SK-N-SH treated with all-trans-retinoic acid at 6 μM for 48 hours (cell line): Measurements from ENCODE around the gene SULT1C4.
"Not testable (repeated sequence)": the region's sequence is repeated elsewhere in the genome, so short reads cannot be mapped to it uniquely, and the experiment has no call there.

Experiments used
- ATAC-seq: fragments of 200-7000 bp; cut with Tn5 transposase; 3 replicates; pipeline ENCODE4 v1.9.1; 2020; ENCODE audit warnings: mild to moderate bottlenecking, moderate library complexity
- ARNTL ChIP-seq: fragments of 450-650 bp; formaldehyde crosslinking; IDR thresholded peaks from 2 replicates; pipeline ENCODE4 v1.5.0; 2020; ENCODE audit warnings: low read depth, mild to moderate bottlenecking, moderate library complexity, borderline replicate concordance
- CSDC2 ChIP-seq: fragments of 250-450 bp; sonication (Bioruptor Pico); IDR thresholded peaks from 2 replicates; pipeline ENCODE4 v1.5.0; 2020; ENCODE audit warnings: mild to moderate bottlenecking, moderate library complexity
- CSRNP3 ChIP-seq: fragments of 250-450 bp; sonication (Bioruptor Pico); IDR thresholded peaks from 2 replicates; pipeline ENCODE4 v1.5.1; 2021; ENCODE audit warnings: mild to moderate bottlenecking, moderate library complexity
- ESRRG ChIP-seq: fragments of 250-450 bp; sonication (Bioruptor Pico); IDR thresholded peaks from 2 replicates; pipeline ENCODE4 v1.6.1; 2021; ENCODE audit warnings: mild to moderate bottlenecking
- GLIS3 ChIP-seq: fragments of 250-450 bp; sonication (Bioruptor Pico); IDR thresholded peaks from 2 replicates; pipeline ENCODE4 v1.5.0; 2020; ENCODE audit warnings: mild to moderate bottlenecking, moderate library complexity
- ISL1 ChIP-seq: fragments of 250-450 bp; sonication (Bioruptor Pico); IDR thresholded peaks from 2 replicates; pipeline ENCODE4 v2.1.2; 2022; ENCODE audit warnings: mild to moderate bottlenecking, moderate library complexity
- OSR1 ChIP-seq: fragments of 250-450 bp; sonication (Bioruptor Pico); IDR thresholded peaks from 2 replicates; pipeline ENCODE4 v1.8.0; 2022; ENCODE audit warnings: moderate library complexity, mild to moderate bottlenecking, inconsistent platforms
- PPARA ChIP-seq: fragments of 250-450 bp; sonication (Bioruptor Pico); IDR thresholded peaks from 2 replicates; pipeline ENCODE4 v1.5.0; 2020; ENCODE audit warnings: mild to moderate bottlenecking, borderline replicate concordance
- RARB ChIP-seq: fragments of 250-450 bp; sonication (Bioruptor Pico); IDR thresholded peaks from 2 replicates; pipeline ENCODE4 v1.8.0; 2021; ENCODE audit warnings: mild to moderate bottlenecking, moderate library complexity
- SNAI2 ChIP-seq: fragments of 250-450 bp; sonication (Bioruptor Pico); IDR thresholded peaks from 2 replicates; pipeline ENCODE4 v1.5.0; 2020; ENCODE audit warnings: mild to moderate bottlenecking, moderate library complexity
- TCF4 ChIP-seq: fragments of 250-450 bp; sonication (Bioruptor Pico); IDR thresholded peaks from 2 replicates; pipeline ENCODE4 v1.8.0; 2021; ENCODE audit warnings: mild to moderate bottlenecking, moderate library complexity, borderline replicate concordance
- TOX ChIP-seq: fragments of 250-450 bp; sonication (Bioruptor Pico); IDR thresholded peaks from 2 replicates; pipeline ENCODE4 v1.8.0; 2021; ENCODE audit warnings: mild to moderate bottlenecking, moderate library complexity, borderline replicate concordance
- TSHZ2 ChIP-seq: fragments of 250-450 bp; sonication (Bioruptor Pico); IDR thresholded peaks from 2 replicates; pipeline ENCODE4 v1.5.0; 2020; ENCODE audit warnings: mild to moderate bottlenecking, moderate library complexity
- ZC3H10 ChIP-seq: fragments of 250-450 bp; sonication (Bioruptor Pico); IDR thresholded peaks from 2 replicates; pipeline ENCODE4 v1.5.1; 2021; ENCODE audit warnings: mild to moderate bottlenecking, moderate library complexity
- ZFP3 ChIP-seq: fragments of 250-450 bp; sonication (Bioruptor Pico); IDR thresholded peaks from 2 replicates; pipeline ENCODE4 v1.5.0; 2020; ENCODE audit warnings: mild to moderate bottlenecking, moderate library complexity
- ZFP30 ChIP-seq: fragments of 450-650 bp; formaldehyde crosslinking; IDR thresholded peaks from 2 replicates; pipeline ENCODE4 v1.5.0; 2022; ENCODE audit warnings: mild to moderate bottlenecking, moderate library complexity
- ZNF565 ChIP-seq: fragments of 450-650 bp; formaldehyde crosslinking; conservative IDR thresholded peaks from 2 replicates; pipeline ENCODE4 v1.5.0; 2020; ENCODE audit warnings: low read depth, mild to moderate bottlenecking, moderate library complexity
- ZNF70 ChIP-seq: fragments of 450-650 bp; formaldehyde crosslinking; IDR thresholded peaks from 2 replicates; pipeline ENCODE4 v1.5.0; 2020; ENCODE audit warnings: mild to moderate bottlenecking, moderate library complexity
- ZNF8 ChIP-seq: fragments of 450-650 bp; formaldehyde crosslinking; IDR thresholded peaks from 2 replicates; pipeline ENCODE4 v1.5.0; 2020; ENCODE audit warnings: mild to moderate bottlenecking, moderate library complexity

Gene SULT1C4

GRCh38 chr2:108428286-108429009, 50.7 kb downstream of the SULT1C4 start:
- ATAC-seq = no peak
- TF ChIP-seq CSDC2 (CRISPR knock-in tag) (no peak), ZNF8 (CRISPR knock-in tag) (no peak), RARB (CRISPR knock-in tag) (no peak), ZC3H10 (CRISPR knock-in tag) (no peak), OSR1 (no peak), SNAI2 (CRISPR knock-in tag) (no peak), TOX (no peak)

- ATAC-seq = not testable (repeated sequence)
Observed at GRCh38 chr2:108435578-108435977, 57.8 kb downstream of the SULT1C4 start.

- ATAC-seq = no peak
- TF ChIP-seq OSR1 (no peak), ZC3H10 (CRISPR knock-in tag) (no peak), ESRRG (CRISPR knock-in tag) (no peak), CSRNP3 (no peak), TCF4 (no peak), ZNF8 (CRISPR knock-in tag) (no peak), GLIS3 (no peak), ZNF565 (CRISPR knock-in tag) (no peak), ARNTL (CRISPR knock-in tag) (no peak), SNAI2 (CRISPR knock-in tag) (no peak), TSHZ2 (CRISPR knock-in tag) (no peak), PPARA (CRISPR knock-in tag) (no peak), ZFP30 (no peak), ZFP3 (no peak), ISL1 (CRISPR knock-in tag) (no peak), ZNF70 (no peak)
Observed at GRCh38 chr2:108436976-108437375, 59.2 kb downstream of the SULT1C4 start.
